Epithelial cell of prostate (primary cell): Measurements from ENCODE around the gene PDS5A.
A peak's percentile ranks its signal among the peaks of the same experiment; 100 is the strongest.
"Not testable (repeated sequence)": the region's sequence is repeated elsewhere in the genome, so short reads cannot be mapped to it uniquely, and the experiment has no call there.

ENCODE experiments used
- DNase-seq: peaks from one replicate; pipeline ENCODE4 v3.0.0-alpha.2; 2011; ENCODE audit warnings: low read depth, low spot score
- H3K27ac ChIP-seq: fragments of 450-650 bp; 2 replicates; pipeline ENCODE4 v1.5.1; 2017; ENCODE audit warnings: mild to moderate bottlenecking

Gene PDS5A

GRCh38 chr4:39970671-39971640, 6.8 kb downstream of the PDS5A start:
- DNase-seq, result no peak
- peak overlapping the region; percentile 52 for H3K27ac ChIP-seq

- H3K27ac ChIP-seq, result no peak overlapping the region
- no peak for DNase-seq
Observed at GRCh38 chr4:39963656-39964055, 14.1 kb downstream of the PDS5A start.

DNA sequence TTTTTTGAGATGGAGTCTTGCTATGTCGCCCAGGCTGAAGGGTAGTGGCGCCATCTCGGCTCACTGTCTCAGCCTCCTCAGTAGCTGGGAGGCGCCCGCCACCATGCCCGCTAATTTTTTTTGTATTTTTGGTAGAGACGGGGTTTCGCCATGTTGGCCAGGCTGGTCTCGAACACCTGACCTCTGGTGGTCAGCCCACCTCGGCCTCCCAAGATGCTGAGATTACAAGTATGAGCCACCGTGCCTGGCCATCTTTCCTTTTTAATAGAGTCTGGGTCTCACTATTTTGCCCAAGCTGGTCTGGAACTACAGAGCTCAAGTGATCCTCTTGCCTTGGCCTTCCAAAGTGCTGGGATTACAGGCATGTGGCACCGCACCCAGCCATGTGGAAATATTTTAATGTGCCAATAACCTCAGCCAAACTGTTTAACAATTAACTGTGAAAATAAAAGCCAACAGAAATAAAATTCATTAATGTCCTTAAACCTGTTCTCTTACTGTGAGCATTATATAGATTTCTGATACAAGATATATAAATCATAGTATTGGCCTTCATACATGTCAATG, 16.3 kb downstream of the PDS5A start:
- no peak for DNase-seq
- no peak overlapping the region for H3K27ac ChIP-seq

DNA sequence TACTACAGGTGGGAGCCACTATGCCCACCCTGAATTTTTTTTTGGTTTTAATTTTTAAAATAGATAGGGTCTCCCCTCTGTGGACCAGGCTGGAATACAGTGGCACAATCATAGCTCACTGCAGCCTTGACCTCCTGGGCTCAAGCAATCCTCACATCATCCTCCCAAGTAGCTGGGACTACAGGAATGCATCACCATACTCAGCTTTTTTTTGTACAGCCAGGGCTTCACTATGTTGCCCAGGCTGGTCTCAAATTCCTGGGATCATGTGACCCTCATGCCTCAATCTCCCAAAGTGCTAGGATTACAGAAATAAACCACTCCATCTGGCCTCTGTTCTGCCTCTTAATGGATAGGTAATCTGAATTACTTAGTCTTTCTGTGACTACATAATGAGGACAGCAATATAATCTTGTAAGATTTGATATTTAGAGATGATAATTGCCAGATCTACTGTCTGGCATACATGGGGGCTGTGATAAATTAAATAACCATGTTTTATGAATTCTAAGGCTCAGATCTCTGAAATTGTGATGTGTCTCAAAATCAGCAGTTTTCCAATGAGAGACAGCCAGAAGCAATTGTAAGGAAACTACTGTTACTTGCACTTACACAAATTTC, 26.7 kb downstream of the PDS5A start:
- no peak overlapping the region for H3K27ac ChIP-seq
- no peak for DNase-seq

DNA sequence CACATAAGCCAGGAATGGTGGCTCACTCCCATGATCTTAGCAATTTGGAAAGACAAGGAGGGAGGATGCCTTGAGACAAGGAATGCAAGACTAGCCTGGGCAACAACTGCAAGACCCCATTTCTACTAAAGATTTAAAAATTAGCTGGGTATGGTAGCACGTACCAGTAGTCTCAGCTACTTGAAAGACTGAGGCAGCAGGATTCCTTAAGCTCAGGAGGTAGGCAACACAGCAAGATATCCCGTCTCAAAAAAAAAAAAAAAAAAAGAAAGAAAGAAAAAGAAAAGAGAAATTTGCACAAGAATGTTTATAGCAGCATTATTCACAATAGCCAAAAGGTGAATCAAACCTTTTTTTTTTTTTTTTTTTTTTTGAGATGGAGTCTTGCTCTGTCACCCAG, 29.7 kb downstream of the PDS5A start:
- no peak for DNase-seq
- H3K27ac ChIP-seq, result no peak overlapping the region

DNA sequence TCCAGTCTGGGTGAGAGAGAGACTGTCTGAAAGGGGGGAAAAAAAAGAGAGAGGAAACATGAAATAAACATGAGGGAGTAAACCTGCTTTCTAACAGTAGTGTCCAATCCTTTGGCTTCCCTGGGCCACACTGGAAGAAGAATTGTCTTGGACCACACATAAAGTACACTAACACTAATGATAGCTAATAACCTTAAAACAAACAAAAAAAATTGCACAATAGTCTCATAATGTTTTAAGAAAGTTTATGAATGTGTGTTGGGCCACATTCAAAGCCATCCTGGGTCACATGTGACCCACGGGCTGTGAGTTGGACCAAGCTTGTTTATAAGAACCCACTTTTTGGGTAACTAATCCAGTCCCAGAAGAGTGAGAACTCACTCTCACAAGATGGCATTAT, 30.3 kb downstream of the PDS5A start:
- no peak for DNase-seq
- no peak overlapping the region for H3K27ac ChIP-seq

DNA sequence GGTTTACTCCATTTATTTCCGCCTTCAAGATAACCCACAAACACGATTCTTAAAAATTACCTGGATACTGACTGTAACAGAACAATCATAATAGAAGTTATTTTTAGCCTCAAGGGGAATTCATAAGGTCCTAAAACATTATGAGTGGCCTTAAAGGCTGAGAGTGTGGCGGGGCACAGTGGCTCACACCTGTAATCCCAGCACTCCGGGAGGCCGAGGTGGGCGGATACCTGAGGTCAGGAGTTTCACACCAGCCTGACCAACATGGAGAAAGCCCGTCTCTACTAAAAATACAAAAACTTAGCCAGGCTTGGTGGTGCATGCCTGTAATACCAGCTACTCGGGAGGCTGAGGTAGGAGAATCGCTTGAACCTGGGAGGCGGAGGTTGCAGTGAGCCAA, 33.5 kb downstream of the PDS5A start:
- not testable (repeated sequence) for H3K27ac ChIP-seq, DNase-seq

- DNase-seq, result no peak
- no peak overlapping the region for H3K27ac ChIP-seq
Observed at GRCh38 chr4:39942507-39942906, 35.2 kb downstream of the PDS5A start.

GRCh38 chr4:39941682-39942217, 36.0 kb downstream of the PDS5A start:
- DNase-seq, result no peak
- no peak overlapping the region for H3K27ac ChIP-seq

DNA sequence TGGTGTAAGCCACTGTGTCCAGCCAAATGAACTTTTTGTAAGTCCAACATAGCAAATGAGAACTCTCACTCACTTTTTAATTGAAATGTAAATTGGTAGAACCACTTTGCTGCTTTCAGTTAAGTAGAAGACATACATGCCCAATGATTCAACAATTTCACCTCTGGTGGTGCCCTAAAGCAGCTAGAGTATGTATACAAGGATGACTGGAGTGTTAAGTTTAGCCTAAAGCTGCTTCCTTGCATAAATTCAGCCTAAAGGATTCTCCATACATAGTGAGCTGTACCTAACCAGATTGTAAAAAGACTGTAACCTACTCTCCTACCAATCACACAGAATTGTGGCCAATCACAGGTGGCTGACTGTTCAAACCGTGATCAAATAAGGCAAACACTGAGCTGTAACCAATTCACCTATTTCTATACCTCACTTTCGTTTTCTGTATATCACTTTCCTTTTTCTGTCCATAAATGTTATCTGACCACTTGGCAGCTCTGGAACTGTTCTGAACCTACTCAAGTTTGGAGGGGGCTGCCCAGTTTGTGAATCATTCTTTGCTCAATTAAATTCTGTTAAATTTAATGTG, 39.9 kb downstream of the PDS5A start:
- peak overlapping the region; percentile 56 for H3K27ac ChIP-seq
- peak; percentile 8 for DNase-seq

- no peak for DNase-seq
Observed at GRCh38 chr4:39936565-39937418, 40.9 kb downstream of the PDS5A start.

GRCh38 chr4:39933671-39934590, 43.8 kb downstream of the PDS5A start:
- no peak overlapping the region for H3K27ac ChIP-seq
- no peak for DNase-seq

More at GRCh38 chr4:39936565-39937418, 40.9 kb downstream of the PDS5A start:
- H3K27ac ChIP-seq, result peak overlapping the region; percentile 56

- H3K27ac ChIP-seq, result no peak overlapping the region
- no peak for DNase-seq
Observed at GRCh38 chr4:39932776-39933402, 44.8 kb downstream of the PDS5A start.

- no peak for DNase-seq
- no peak overlapping the region for H3K27ac ChIP-seq
Observed at GRCh38 chr4:39931441-39931901, 46.2 kb downstream of the PDS5A start.

- DNase-seq, result no peak
- no peak overlapping the region for H3K27ac ChIP-seq
Observed at GRCh38 chr4:39928538-39928937, 49.2 kb downstream of the PDS5A start.

DNA sequence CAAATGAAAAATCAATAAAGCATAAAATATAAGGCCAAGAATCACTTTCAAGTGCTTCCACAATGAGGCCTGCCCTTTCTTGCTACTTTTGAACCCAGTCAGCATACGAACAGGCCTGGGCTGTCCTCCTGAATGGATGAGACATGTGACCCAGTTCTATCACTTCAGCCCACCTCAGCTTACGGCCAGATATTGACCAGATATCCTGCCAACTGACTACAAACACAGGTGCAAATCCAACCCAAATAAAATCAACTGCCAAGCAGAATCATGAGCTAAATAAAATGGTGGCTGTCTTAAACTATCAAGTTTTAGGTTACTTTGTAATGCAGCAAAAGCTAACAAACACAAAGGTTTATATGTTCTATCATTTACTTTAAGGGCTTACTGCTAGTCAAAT, 53.7 kb downstream of the PDS5A start:
- no peak for DNase-seq
- H3K27ac ChIP-seq, result no peak overlapping the region

DNA sequence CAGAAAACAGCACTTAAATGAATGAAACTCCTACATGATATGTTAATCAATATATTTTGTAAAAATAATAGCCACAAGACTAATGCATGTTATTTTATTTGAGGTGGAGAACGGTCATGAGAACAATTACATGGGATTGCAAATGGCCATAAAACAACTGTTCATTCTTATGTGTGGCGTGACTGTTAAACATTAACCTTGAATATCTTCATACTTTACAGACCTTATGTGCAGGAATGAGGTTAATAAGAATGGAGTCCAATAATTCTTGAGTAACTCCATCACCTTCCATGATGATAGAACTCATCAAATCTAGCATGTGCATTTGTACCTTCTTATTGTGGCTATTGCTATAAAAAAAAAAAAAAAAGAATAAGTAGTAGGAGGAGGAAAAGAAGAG, 55.3 kb downstream of the PDS5A start:
- no peak overlapping the region for H3K27ac ChIP-seq
- DNase-seq, result no peak

DNA sequence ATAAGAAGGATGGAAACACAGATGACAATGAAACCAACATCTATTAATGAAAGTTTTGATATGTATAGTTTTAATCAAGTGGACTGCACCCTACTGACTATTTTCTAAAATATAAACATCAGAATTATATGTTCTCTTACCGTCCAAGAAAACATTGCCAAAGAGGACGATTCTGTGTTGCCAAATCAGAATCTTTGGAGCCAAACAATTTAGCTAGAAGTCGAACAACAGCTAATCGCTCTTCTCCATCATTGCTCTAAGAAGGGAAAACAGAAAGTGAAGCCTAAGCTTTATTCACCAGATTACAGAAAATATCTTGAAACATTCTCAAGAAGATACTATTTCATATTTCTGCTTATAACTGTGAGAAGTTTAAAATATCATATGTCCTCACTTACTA, 64.2 kb downstream of the PDS5A start:
- no peak overlapping the region for H3K27ac ChIP-seq

More for the DNA sequence above, 64.2 kb downstream of the PDS5A start:
- no peak for DNase-seq
